IMR-90 (cell line): ENCODE results near the gene ARF6.

ENCODE experiments used
- CEBPB ChIP-seq: IDR thresholded peaks from 2 replicates; pipeline ENCODE4 v1.6.1; 2012; ENCODE audit warnings: low read depth, low read length, improper control_type of control experiment
- CHD1 ChIP-seq: IDR thresholded peaks from 2 replicates; pipeline ENCODE4 v1.6.1; 2012; ENCODE audit warnings: low read depth, low read length, improper control_type of control experiment
- CTCF ChIP-seq: conservative IDR thresholded peaks from 2 replicates; pipeline ENCODE4 v1.5.1; 2012; ENCODE audit warnings: mild to moderate bottlenecking, low read depth, low read length, improper control_type of control experiment
- ELK1 ChIP-seq: fragments of 150-350 bp; IDR thresholded peaks from 2 replicates; pipeline ENCODE4 v1.6.1; 2016; ENCODE audit warnings: low read depth, mild to moderate bottlenecking, low read length, moderate library complexity, borderline replicate concordance
- FOS ChIP-seq: fragments of 150-350 bp; IDR thresholded peaks from 2 replicates; pipeline ENCODE4 v1.6.1; 2016; ENCODE audit warnings: low read depth, low read length
- MAZ ChIP-seq: IDR thresholded peaks from 2 replicates; pipeline ENCODE4 v1.6.1; 2012; ENCODE audit warnings: low read depth, mild to moderate bottlenecking, low read length, improper control_type of control experiment, moderate library complexity, borderline replicate concordance
- MXI1 ChIP-seq: IDR thresholded peaks from 2 replicates; pipeline ENCODE4 v1.6.1; 2012; ENCODE audit warnings: low read depth, mild to moderate bottlenecking, low read length, moderate library complexity, borderline replicate concordance
- NFE2L2 ChIP-seq: fragments of 150-350 bp; IDR thresholded peaks from 2 replicates; pipeline ENCODE4 v1.6.1; 2016; ENCODE audit warnings: low read depth, mild to moderate bottlenecking, low read length
- POLR2A ChIP-seq: IDR thresholded peaks from 2 replicates; pipeline ENCODE4 v1.6.1; 2012; ENCODE audit warnings: mild to moderate bottlenecking, low read depth, low read length
- RAD21 ChIP-seq: IDR thresholded peaks from 2 replicates; pipeline ENCODE4 v1.6.1; 2012; ENCODE audit warnings: low read length, improper control_type of control experiment
- RCOR1 ChIP-seq: IDR thresholded peaks from 2 replicates; pipeline ENCODE4 v1.6.1; 2012; ENCODE audit warnings: mild to moderate bottlenecking, low read length, improper control_type of control experiment; ENCODE audit not compliant: insufficient replicate concordance
- RFX5 ChIP-seq: IDR thresholded peaks from 2 replicates; pipeline ENCODE4 v1.8.0; 2012; ENCODE audit warnings: low read depth, mild to moderate bottlenecking, low read length, moderate library complexity
- SMC3 ChIP-seq: fragments of 150-350 bp; IDR thresholded peaks from 2 replicates; pipeline ENCODE4 v1.6.1; 2016; ENCODE audit warnings: low read depth, mild to moderate bottlenecking, antibody characterized with exemption, low read length, moderate library complexity

GRCh38 chr14:49851813-49852212 is 41.1 kb upstream of the ARF6 start:
- TF ChIP-seq POLR2A (no peak), CTCF (no peak), RFX5 (no peak), SMC3 (no peak), RAD21 (no peak), ELK1 (no peak), NFE2L2 (no peak), MAZ (no peak), CEBPB (no peak), MXI1 (no peak), FOS (no peak), RCOR1 (no peak), CHD1 (no peak)
